GM12878 (cell line): ENCODE data around the gene BTG2. TPM values are rescaled to one million over a fixed set of nuclear protein-coding genes. Genes with fewer than 3 reads are reported as not detected.

Source experiments
- ATAC-seq: fragments of 200-7000 bp; cut with Tn5 transposase; 3 replicates; pipeline ENCODE4 v1.9.1; 2020; ENCODE audit warnings: mild to moderate bottlenecking, moderate library complexity
- BruUV-seq: library from RNA; stranded (reverse); fragments of 400-500 nt; replicated peaks from 2 replicates; lab custom pipeline; 2021; lab: Mats Ljungman, UMichigan
- CTCF ChIA-PET: fragments of 300-600 bp; sonication (Branson Sonifier 250); formaldehyde crosslinking; extraction: SDS; loops from one replicate; lab custom pipeline; 2021; ENCODE audit warnings: inconsistent platforms; lab: Yijun Ruan, JAX
- POLR2A ChIA-PET: fragments of 350-600 bp; formaldehyde crosslinking; extraction: SDS; loops from one replicate; lab custom pipeline; 2021; ENCODE audit warnings: inconsistent platforms; lab: Charles Lee
- RAD21 ChIA-PET: fragments of 300-600 bp; sonication (Branson Sonifier 250); formaldehyde crosslinking; loops from one replicate; lab custom pipeline; 2023; ENCODE audit warnings: antibody characterized with exemption; ENCODE audit not compliant: unreplicated experiment; lab: Charles Lee
- SMC1A ChIA-PET: fragments of 300-600 bp; sonication (Branson Sonifier 250); formaldehyde crosslinking; loops from one replicate; lab custom pipeline; 2023; ENCODE audit not compliant: unreplicated experiment, uncharacterized antibody; lab: Charles Lee
- DNase-seq: peaks from one replicate; pipeline ENCODE4 v3.0.0-alpha.2; 2011; ENCODE audit warnings: low read depth, low spot score
- FAIRE-seq: peaks from 3 replicates; lab custom pipeline; 2011; peaks lifted over from hg19 to GRCh38; lab: Jason Lieb, UNC
- H2AFZ ChIP-seq: 2 replicates; pipeline ENCODE4 v1.6.0; 2011; ENCODE audit warnings: low read depth, low read length, control low read depth; ENCODE audit not compliant: control insufficient read depth
- H3K27ac ChIP-seq: 2 replicates; pipeline ENCODE4 v1.5.1; 2011; ENCODE audit warnings: control low read depth; ENCODE audit not compliant: control insufficient read depth, insufficient read depth
- H3K27me3 ChIP-seq, 2 experiments: replicated peaks in 1 of 2; 2 replicates each; pipeline versions ENCODE4 v1.6.0 to v1.6.1; 2011; ENCODE audit warnings: low read length in 1 of 2; ENCODE audit not compliant: control insufficient read depth in 2 of 2, insufficient read depth in 2 of 2
- H3K36me3 ChIP-seq, 2 experiments: 2 replicates each; pipeline ENCODE4 v1.5.1; 2011; ENCODE audit warnings: low read length in 1 of 2; ENCODE audit not compliant: control insufficient read depth in 2 of 2, insufficient read depth in 2 of 2
- H3K4me1 ChIP-seq: 2 replicates; pipeline ENCODE4 v1.6.1; 2011; ENCODE audit warnings: mild to moderate bottlenecking, low read length, moderate library complexity, mixed read lengths; ENCODE audit not compliant: control insufficient read depth, insufficient read depth
- H3K4me2 ChIP-seq: 2 replicates; pipeline ENCODE4 v1.6.0; 2011; ENCODE audit warnings: control low read depth; ENCODE audit not compliant: control insufficient read depth, insufficient read depth
- H3K4me3 ChIP-seq: fragments of 200-600 bp; sonication (generic); 2 replicates; pipeline ENCODE4 v1.5.1; 2016
- H3K79me2 ChIP-seq: 2 replicates; pipeline ENCODE4 v1.6.0; 2011; ENCODE audit warnings: low read length; ENCODE audit not compliant: control insufficient read depth, insufficient read depth
- H3K9ac ChIP-seq: 2 replicates; pipeline ENCODE4 v1.8.0; 2011; ENCODE audit warnings: low read length, control low read depth, mixed read lengths; ENCODE audit not compliant: control insufficient read depth, insufficient read depth
- H3K9me3 ChIP-seq: replicated peaks from 3 replicates; pipeline ENCODE4 v1.5.1; 2011; ENCODE audit warnings: mild to moderate bottlenecking, low read length; ENCODE audit not compliant: control insufficient read depth, insufficient read depth
- H4K20me1 ChIP-seq: 2 replicates; pipeline ENCODE4 v1.6.0; 2011; ENCODE audit not compliant: control insufficient read depth, insufficient read depth
- CBX5 ChIP-seq: sonication (generic); IDR thresholded peaks from 2 replicates; pipeline ENCODE4 v1.6.1; 2016; ENCODE audit warnings: low read depth, moderate library complexity, mild to moderate bottlenecking, inconsistent platforms
- EGR1 ChIP-seq, 2 experiments: IDR thresholded peaks; 1 replicate in 1 of 2; 2 replicates in 1 of 2; pipeline ENCODE4 v1.6.1; 2011 to 2012; ENCODE audit warnings: low read depth in 2 of 2, low read length in 2 of 2, borderline replicate concordance in 1 of 2, mild to moderate bottlenecking in 1 of 2, moderate library complexity in 1 of 2
- RBBP5 ChIP-seq: fragments of 200-600 bp; sonication (generic); conservative IDR thresholded peaks from 2 replicates; pipeline ENCODE4 v1.6.1; 2016
- STAT3 ChIP-seq: IDR thresholded peaks from 2 replicates; pipeline ENCODE4 v1.6.1; 2011; ENCODE audit warnings: low read depth, low read length, improper control_type of control experiment
- YY1 ChIP-seq: IDR thresholded peaks from 2 replicates; pipeline ENCODE4 v1.6.1; 2011; ENCODE audit warnings: low read depth, mild to moderate bottlenecking, low read length
- ZBTB40 ChIP-seq: fragments of 450-650 bp; IDR thresholded peaks from 2 replicates; pipeline ENCODE4 v1.6.1; 2016; ENCODE audit warnings: mild to moderate bottlenecking, moderate library complexity, borderline replicate concordance
- WGBS: methylation state at CpG from one replicate; pipeline ENCODE4 v1.1.6; 2016; ENCODE audit warnings: low lambda C conversion rate; ENCODE audit not compliant: insufficient replicate concordance, insufficient coverage; ENCODE audit errors: missing lambda C conversion rate; 5-methylcytosine and 5-hydroxymethylcytosine counted together
- in situ Hi-C: fragments of 300-500 bp; cut with MboI; formaldehyde crosslinking; loops from 9 replicates; pipeline ENCODE4 v1.14.3; 2018; ENCODE audit warnings: mixed read lengths
- intact Hi-C: fragments of 100-400 bp; cut with micrococcal nuclease; formaldehyde crosslinking; loops from one replicate; pipeline ENCODE4 v1.14.2; 2022; ENCODE audit not compliant: unreplicated experiment
- polyA plus RNA-seq, 11 experiments: library from polyadenylated mRNA; depleted of rRNA in 4 of 11; unstranded in 6 of 11; stranded (reverse) in 5 of 11; fragments of >200 nt; fragmentation: Nextera tagmentation in 4 of 11; fragmentation: Illumina TruSeq in 1 of 11; extraction: Ambion mirVana in 4 of 11; extraction: Trizol in 1 of 11; gene quantifications; 1 replicate in 1 of 11; 2 replicates in 10 of 11; pipeline versions ENCODE4 v1.2.1 to v1.2.3, GENCODE V29; 2011 to 2016; ENCODE audit warnings: inconsistent platforms in 2 of 11, missing spikeins in 2 of 11, low read depth in 1 of 11
- total RNA-seq, 4 experiments: library from RNA; depleted of rRNA in 3 of 4; stranded (reverse); fragments of >200 nt in 3 of 4; fragmentation: Illumina TruSeq in 1 of 4; extraction: Trizol in 1 of 4; gene quantifications; 2 replicates each; pipeline versions ENCODE4 v1.2.1 to v1.2.3, GENCODE V29; 2013 to 2021
- TF ChIP-seq, protein P1 (sequence below): fragments of 450-650 bp; conservative IDR thresholded peaks from 2 replicates; pipeline ENCODE4 v1.6.1; 2017; ENCODE audit warnings: mild to moderate bottlenecking, moderate library complexity
- TF ChIP-seq, protein P2 (sequence below): fragments of 450-650 bp; formaldehyde crosslinking; IDR thresholded peaks from 2 replicates; pipeline ENCODE4 v1.5.0; 2022; ENCODE audit warnings: mild to moderate bottlenecking, missing genetic modification characterization

Gene BTG2
- total and polyA plus RNA-seq, 10 of the 15 experiments (the other 5 are each of a cell fraction or from before 2014, with no cell fraction given): 23.3 to 160 (median 98.1) TPM

GRCh38 chr1:203291201-203292096 is 13.9 kb upstream of the BTG2 start (continued):
- TF ChIP-seq ZBTB40: peak; percentile 13; the same call in 1 of the 2 replicates

DNA sequence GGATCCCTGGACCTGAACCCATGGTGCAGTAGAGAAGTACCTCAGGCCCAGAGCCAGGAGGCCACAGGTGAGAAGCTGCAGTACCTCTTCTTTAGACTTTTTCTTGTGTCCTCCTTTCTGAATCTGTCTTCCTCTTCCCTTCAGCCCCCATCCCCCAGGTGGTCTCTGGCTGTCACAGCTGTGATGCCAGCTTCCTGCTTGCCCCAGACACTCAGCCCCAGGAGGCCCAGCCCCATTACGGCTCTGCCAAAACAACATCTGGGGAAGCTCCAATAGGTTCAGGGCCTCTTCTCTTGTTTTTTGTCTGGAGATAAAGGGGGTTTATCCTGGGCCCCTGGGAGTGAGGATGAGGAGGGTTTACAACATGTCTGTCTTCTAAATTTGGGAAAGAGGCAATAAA is 9.5 kb upstream of the BTG2 start:
- ATAC-seq (no peak), FAIRE-seq (no peak), DNase-seq (no peak)
- Histone ChIP-seq H3K79me2 (no peaks in the 10 kb centered on the region), H2AFZ (no peak overlapping the region), H3K4me3 (no peak overlapping the region), H3K4me2 (no peak overlapping the region), H4K20me1 (no peaks in the 10 kb centered on the region), H3K27ac (no peak overlapping the region), H3K27me3 (no peaks in the 10 kb centered on the region), H3K36me3 (no peaks in the 10 kb centered on the region), H3K9me3 (no peaks in the 10 kb centered on the region), H3K9ac (no peak overlapping the region), H3K4me1 (peaks cover 44% of the 10 kb centered on the region)
- ChIA-PET SMC1A (interaction anchor here (0.8 to 30.2 kb wide), 3 partner anchors 10 to 40 kb away, joined by 3 to 590 read pairs (median 11); partner anchors contain the start of gene BTG2), CTCF (interaction anchor here (0.9 to 3.1 kb wide), 5 partner anchors 11 to 31 kb away, joined by 3 to 12 read pairs (median 3); no protein-coding TSS in a partner anchor), RAD21 (interaction anchor here (0.9 to 30.0 kb wide), 5 partner anchors 10 to 28 kb away, joined by 3 to 541 read pairs (median 7); partner anchors contain the start of gene BTG2), POLR2A (interaction anchor here (0.8 to 20.0 kb wide), 5 partner anchors 8 to 28 kb away, joined by 4 to 395 read pairs (median 9); partner anchors contain the start of gene BTG2)
- 0% methylated on average over 1 of the region's 1 CpG for WGBS
- BruUV-seq: no TSS peak
- in situ Hi-C loops (loop anchor here (25.0 kb wide), 1 partner anchor 1217 kb away; the partner anchor contains the start of gene MDM4), intact Hi-C loops (no loop called here)
- no peak for TF ChIP-seq STAT3
- TF ChIP-seq EGR1 (IDR thresholded peaks at IDR 0.05; ENCODE audit: borderline replicate concordance in 1 of 2, low read depth in 2 of 2, low read length in 2 of 2): no peak
- no peak for TF ChIP-seq RBBP5
- TF ChIP-seq, protein P1, sequence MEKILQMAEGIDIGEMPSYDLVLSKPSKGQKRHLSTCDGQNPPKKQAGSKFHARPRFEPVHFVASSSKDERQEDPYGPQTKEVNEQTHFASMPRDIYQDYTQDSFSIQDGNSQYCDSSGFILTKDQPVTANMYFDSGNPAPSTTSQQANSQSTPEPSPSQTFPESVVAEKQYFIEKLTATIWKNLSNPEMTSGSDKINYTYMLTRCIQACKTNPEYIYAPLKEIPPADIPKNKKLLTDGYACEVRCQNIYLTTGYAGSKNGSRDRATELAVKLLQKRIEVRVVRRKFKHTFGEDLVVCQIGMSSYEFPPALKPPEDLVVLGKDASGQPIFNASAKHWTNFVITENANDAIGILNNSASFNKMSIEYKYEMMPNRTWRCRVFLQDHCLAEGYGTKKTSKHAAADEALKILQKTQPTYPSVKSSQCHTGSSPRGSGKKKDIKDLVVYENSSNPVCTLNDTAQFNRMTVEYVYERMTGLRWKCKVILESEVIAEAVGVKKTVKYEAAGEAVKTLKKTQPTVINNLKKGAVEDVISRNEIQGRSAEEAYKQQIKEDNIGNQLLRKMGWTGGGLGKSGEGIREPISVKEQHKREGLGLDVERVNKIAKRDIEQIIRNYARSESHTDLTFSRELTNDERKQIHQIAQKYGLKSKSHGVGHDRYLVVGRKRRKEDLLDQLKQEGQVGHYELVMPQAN: no peak
- TF ChIP-seq YY1: no peak
- TF ChIP-seq, protein P2, sequence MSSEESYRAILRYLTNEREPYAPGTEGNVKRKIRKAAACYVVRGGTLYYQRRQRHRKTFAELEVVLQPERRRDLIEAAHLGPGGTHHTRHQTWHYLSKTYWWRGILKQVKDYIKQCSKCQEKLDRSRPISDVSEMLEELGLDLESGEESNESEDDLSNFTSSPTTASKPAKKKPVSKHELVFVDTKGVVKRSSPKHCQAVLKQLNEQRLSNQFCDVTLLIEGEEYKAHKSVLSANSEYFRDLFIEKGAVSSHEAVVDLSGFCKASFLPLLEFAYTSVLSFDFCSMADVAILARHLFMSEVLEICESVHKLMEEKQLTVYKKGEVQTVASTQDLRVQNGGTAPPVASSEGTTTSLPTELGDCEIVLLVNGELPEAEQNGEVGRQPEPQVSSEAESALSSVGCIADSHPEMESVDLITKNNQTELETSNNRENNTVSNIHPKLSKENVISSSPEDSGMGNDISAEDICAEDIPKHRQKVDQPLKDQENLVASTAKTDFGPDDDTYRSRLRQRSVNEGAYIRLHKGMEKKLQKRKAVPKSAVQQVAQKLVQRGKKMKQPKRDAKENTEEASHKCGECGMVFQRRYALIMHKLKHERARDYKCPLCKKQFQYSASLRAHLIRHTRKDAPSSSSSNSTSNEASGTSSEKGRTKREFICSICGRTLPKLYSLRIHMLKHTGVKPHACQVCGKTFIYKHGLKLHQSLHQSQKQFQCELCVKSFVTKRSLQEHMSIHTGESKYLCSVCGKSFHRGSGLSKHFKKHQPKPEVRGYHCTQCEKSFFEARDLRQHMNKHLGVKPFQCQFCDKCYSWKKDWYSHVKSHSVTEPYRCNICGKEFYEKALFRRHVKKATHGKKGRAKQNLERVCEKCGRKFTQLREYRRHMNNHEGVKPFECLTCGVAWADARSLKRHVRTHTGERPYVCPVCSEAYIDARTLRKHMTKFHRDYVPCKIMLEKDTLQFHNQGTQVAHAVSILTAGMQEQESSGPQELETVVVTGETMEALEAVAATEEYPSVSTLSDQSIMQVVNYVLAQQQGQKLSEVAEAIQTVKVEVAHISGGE (CRISPR knock-in tag): no peak
- TF ChIP-seq CBX5: no peak
